HepG2 (cell line): ENCODE results near the gene SUPT6H. TPM values are rescaled to one million over a fixed set of nuclear protein-coding genes. Genes with fewer than 3 reads are reported as not detected.

Experiments used
- ARID4A ChIP-seq: sonication (generic); formaldehyde crosslinking; IDR thresholded peaks from 2 replicates; pipeline ENCODE4 v1.5.0; 2020; ENCODE audit warnings: mild to moderate bottlenecking, missing genetic modification reagents, borderline replicate concordance
- ERF ChIP-seq: IDR thresholded peaks from 2 replicates; pipeline ENCODE4 v1.6.1; 2018; ENCODE audit warnings: missing biosample characterization, missing genetic modification reagents
- FOXM1 ChIP-seq: sonication (generic); formaldehyde crosslinking; IDR thresholded peaks from 2 replicates; pipeline ENCODE4 v1.5.0; 2020; ENCODE audit warnings: missing genetic modification reagents
- GPBP1L1 ChIP-seq: sonication (generic); formaldehyde crosslinking; IDR thresholded peaks from 2 replicates; pipeline ENCODE4 v1.5.0; 2020; ENCODE audit warnings: mild to moderate bottlenecking, missing genetic modification reagents
- HNRNPLL ChIP-seq: fragments of 200-400 bp; formaldehyde crosslinking; IDR thresholded peaks from 2 replicates; pipeline ENCODE4 v1.6.1; 2017; ENCODE audit warnings: mild to moderate bottlenecking, low read depth, low read length; ENCODE audit not compliant: poor library complexity, severe bottlenecking
- IRF1 ChIP-seq: sonication (generic); formaldehyde crosslinking; IDR thresholded peaks from 2 replicates; pipeline ENCODE4 v1.4.0; 2020; ENCODE audit warnings: low read depth, mild to moderate bottlenecking, missing genetic modification reagents
- JUND ChIP-seq: sonication (generic); formaldehyde crosslinking; IDR thresholded peaks from 2 replicates; pipeline ENCODE4 v1.8.0; 2022; ENCODE audit warnings: mild to moderate bottlenecking, missing genetic modification reagents
- KAT8 ChIP-seq: IDR thresholded peaks from 2 replicates; pipeline ENCODE4 v1.6.1; 2016; ENCODE audit warnings: missing genetic modification reagents, missing compliant biosample characterization
- KMT2B ChIP-seq: IDR thresholded peaks from 2 replicates; pipeline ENCODE4 v1.6.1; 2016; ENCODE audit warnings: missing genetic modification reagents, missing compliant biosample characterization
- NCOA1 ChIP-seq: sonication (generic); formaldehyde crosslinking; IDR thresholded peaks from 2 replicates; pipeline ENCODE4 v1.9.0; 2021; ENCODE audit warnings: missing genetic modification reagents
- NFRKB ChIP-seq: fragments of 450-650 bp; IDR thresholded peaks from 2 replicates; pipeline ENCODE4 v1.6.1; 2017
- PHF5A ChIP-seq: IDR thresholded peaks from one replicate; pipeline ENCODE4 v1.6.1; 2018; ENCODE audit warnings: low read depth, missing genetic modification reagents; ENCODE audit not compliant: unreplicated experiment
- RBAK ChIP-seq: sonication (generic); formaldehyde crosslinking; IDR thresholded peaks from 2 replicates; pipeline ENCODE4 v1.5.1; 2020; ENCODE audit warnings: mild to moderate bottlenecking, missing genetic modification reagents
- SAFB2 ChIP-seq: sonication (generic); formaldehyde crosslinking; IDR thresholded peaks from 2 replicates; pipeline ENCODE4 v1.5.1; 2020; ENCODE audit warnings: missing genetic modification reagents, low read depth, mild to moderate bottlenecking, borderline replicate concordance
- SMAD3 ChIP-seq: sonication (generic); formaldehyde crosslinking; IDR thresholded peaks from 2 replicates; pipeline ENCODE4 v1.4.0; 2020; ENCODE audit warnings: missing genetic modification reagents
- TOE1 ChIP-seq: sonication (generic); formaldehyde crosslinking; IDR thresholded peaks from 2 replicates; pipeline ENCODE4 v1.4.0; 2020; ENCODE audit warnings: mild to moderate bottlenecking, missing genetic modification reagents
- ZNF12 ChIP-seq: sonication (generic); formaldehyde crosslinking; IDR thresholded peaks from 2 replicates; pipeline ENCODE4 v1.5.0; 2020; ENCODE audit warnings: missing genetic modification reagents
- ZNF251 ChIP-seq: sonication (generic); formaldehyde crosslinking; IDR thresholded peaks from 2 replicates; pipeline ENCODE4 v1.9.0; 2021; ENCODE audit warnings: mild to moderate bottlenecking, missing genetic modification reagents
- ZNF383 ChIP-seq: sonication (generic); formaldehyde crosslinking; IDR thresholded peaks from 2 replicates; pipeline ENCODE4 v1.4.0; 2020; ENCODE audit warnings: missing genetic modification reagents, mild to moderate bottlenecking, borderline replicate concordance
- ZNF576 ChIP-seq: sonication (generic); formaldehyde crosslinking; IDR thresholded peaks from 2 replicates; pipeline ENCODE4 v1.4.0; 2020; ENCODE audit warnings: mild to moderate bottlenecking, missing genetic modification reagents
- ZNF660 ChIP-seq: sonication (generic); formaldehyde crosslinking; IDR thresholded peaks from 2 replicates; pipeline ENCODE4 v1.5.1; 2020; ENCODE audit warnings: mild to moderate bottlenecking, low read depth, missing genetic modification reagents, borderline replicate concordance
- ZNF691 ChIP-seq: sonication (generic); formaldehyde crosslinking; IDR thresholded peaks from 2 replicates; pipeline ENCODE4 v1.4.0; 2020; ENCODE audit warnings: missing genetic modification reagents, low read depth, mild to moderate bottlenecking, borderline replicate concordance
- ZNF703 ChIP-seq: sonication (generic); formaldehyde crosslinking; IDR thresholded peaks from 2 replicates; pipeline ENCODE4 v1.5.1; 2020; ENCODE audit warnings: missing genetic modification reagents, mild to moderate bottlenecking, moderate library complexity, borderline replicate concordance
- polyA plus RNA-seq, 8 experiments: library from polyadenylated mRNA; depleted of rRNA in 3 of 8; stranded (reverse) in 7 of 8; unstranded in 1 of 8; fragments of >200 nt; fragmentation: Illumina TruSeq in 4 of 8; extraction: Trizol in 4 of 8; gene quantifications; 2 replicates each; pipeline versions ENCODE4 v1.2.1 to v1.2.3, GENCODE V29; 2011 to 2016; ENCODE audit warnings: low read depth in 4 of 8, missing spikeins in 1 of 8, mixed read lengths in 1 of 8; ENCODE audit not compliant: insufficient read depth in 1 of 8
- total RNA-seq, 5 experiments: library from RNA; depleted of rRNA; stranded (reverse); fragments of >200 nt; fragmentation: Illumina TruSeq; extraction: Trizol; gene quantifications; 2 replicates each; pipeline ENCODE4 v1.2.3, GENCODE V29; 2016; ENCODE audit warnings: low read depth in 1 of 5

The SUPT6H gene
- total and polyA plus RNA-seq, 2 of the 13 experiments (the other 11 are each of a cell fraction or from before 2014, with no cell fraction given) = 32.7 to 39.9 TPM

- TF ChIP-seq TOE1 (CRISPR knock-in tag) = no peak
- no peak for TF ChIP-seq ZNF251
- no peak for TF ChIP-seq IRF1
- no peak for TF ChIP-seq RBAK
- no peak for TF ChIP-seq SAFB2
- TF ChIP-seq ZNF383 = no peak
- 0 out of 2 replicates have a peak, but pooled peaks have one; percentile 18 for TF ChIP-seq KMT2B
- TF ChIP-seq ZNF576 = no peak
- no peak for TF ChIP-seq NFRKB
- peak; percentile 42; the same call in 1 of the 2 replicates for TF ChIP-seq SMAD3 (CRISPR knock-in tag)
- no peak for TF ChIP-seq ZNF691
- peak; percentile 64; the same call in 1 of the 2 replicates for TF ChIP-seq KAT8 (CRISPR knock-in tag)
- peak; percentile 57 for TF ChIP-seq HNRNPLL
- no peak for TF ChIP-seq NCOA1 (CRISPR knock-in tag)
- no peak for TF ChIP-seq GPBP1L1
- peak; percentile 63; the same call in 1 of the 2 replicates for TF ChIP-seq JUND (CRISPR knock-in tag)
- peak; percentile 85 for TF ChIP-seq ARID4A (CRISPR knock-in tag)
- TF ChIP-seq PHF5A (CRISPR knock-in tag) = peak; percentile 6
- TF ChIP-seq ZNF12 (CRISPR knock-in tag) = no peak
- TF ChIP-seq ZNF660 (CRISPR knock-in tag) = no peak
- TF ChIP-seq ERF (CRISPR knock-in tag) = no peak
- TF ChIP-seq FOXM1 (CRISPR knock-in tag) = 0 out of 2 replicates have a peak, but pooled peaks have one; percentile 34
- no peak for TF ChIP-seq ZNF703 (CRISPR knock-in tag)
Measured at GRCh38 chr17:28728364-28729200, 66.6 kb downstream of the SUPT6H start, which contains the start of gene NEK8 (continued).
